HepG2 (cell line): ENCODE results near the gene SCAMP3. TPM values are rescaled to one million over a fixed set of nuclear protein-coding genes. Genes with fewer than 3 reads are reported as not detected.

Experiments used
- GTF3A ChIP-seq: sonication (generic); formaldehyde crosslinking; conservative IDR thresholded peaks from 2 replicates; pipeline ENCODE4 v1.4.0; 2020; ENCODE audit warnings: mild to moderate bottlenecking, missing genetic modification reagents
- IRF9 ChIP-seq: sonication (generic); formaldehyde crosslinking; IDR thresholded peaks from 2 replicates; pipeline ENCODE4 v1.8.0; 2022; ENCODE audit warnings: missing genetic modification reagents, mild to moderate bottlenecking, borderline replicate concordance
- MYC ChIP-seq: sonication (generic); formaldehyde crosslinking; IDR thresholded peaks from 2 replicates; pipeline ENCODE4 v1.9.0; 2021; ENCODE audit warnings: missing genetic modification reagents, borderline replicate concordance
- NR2F6 ChIP-seq, 2 experiments: IDR thresholded peaks; 2 replicates each; pipeline ENCODE4 v1.6.1; 2016; ENCODE audit warnings: antibody characterized with exemption in 1 of 2, mild to moderate bottlenecking in 1 of 2
- RAD21 ChIP-seq: fragments of 450-650 bp; formaldehyde crosslinking; IDR thresholded peaks from 2 replicates; pipeline ENCODE4 v1.5.0; 2020; ENCODE audit warnings: mild to moderate bottlenecking
- SKIL ChIP-seq: sonication (generic); formaldehyde crosslinking; IDR thresholded peaks from 2 replicates; pipeline ENCODE4 v1.8.0; 2022; ENCODE audit warnings: missing genetic modification reagents, mild to moderate bottlenecking, moderate library complexity, borderline replicate concordance
- SP4 ChIP-seq: sonication (generic); formaldehyde crosslinking; IDR thresholded peaks from 2 replicates; pipeline ENCODE4 v1.8.1; 2023; ENCODE audit warnings: mild to moderate bottlenecking, missing genetic modification reagents
- ZNF335 ChIP-seq: sonication (generic); formaldehyde crosslinking; IDR thresholded peaks from 2 replicates; pipeline ENCODE4 v1.4.0; 2020; ENCODE audit warnings: missing genetic modification reagents
- ZNF687 ChIP-seq: sonication (generic); formaldehyde crosslinking; IDR thresholded peaks from 2 replicates; pipeline ENCODE4 v1.5.1; 2020; ENCODE audit warnings: mild to moderate bottlenecking, missing genetic modification reagents, moderate library complexity
- ZNF766 ChIP-seq: sonication (generic); formaldehyde crosslinking; IDR thresholded peaks from 2 replicates; pipeline ENCODE4 v1.5.0; 2020; ENCODE audit warnings: missing genetic modification reagents, borderline replicate concordance
- ZSCAN29 ChIP-seq: sonication (generic); formaldehyde crosslinking; conservative IDR thresholded peaks from 2 replicates; pipeline ENCODE4 v1.4.0; 2020; ENCODE audit warnings: mild to moderate bottlenecking, missing genetic modification reagents
- polyA plus RNA-seq, 8 experiments: library from polyadenylated mRNA; depleted of rRNA in 3 of 8; stranded (reverse) in 7 of 8; unstranded in 1 of 8; fragments of >200 nt; fragmentation: Illumina TruSeq in 4 of 8; extraction: Trizol in 4 of 8; gene quantifications; 2 replicates each; pipeline versions ENCODE4 v1.2.1 to v1.2.3, GENCODE V29; 2011 to 2016; ENCODE audit warnings: low read depth in 4 of 8, missing spikeins in 1 of 8, mixed read lengths in 1 of 8; ENCODE audit not compliant: insufficient read depth in 1 of 8
- total RNA-seq, 5 experiments: library from RNA; depleted of rRNA; stranded (reverse); fragments of >200 nt; fragmentation: Illumina TruSeq; extraction: Trizol; gene quantifications; 2 replicates each; pipeline ENCODE4 v1.2.3, GENCODE V29; 2016; ENCODE audit warnings: low read depth in 1 of 5
- TF ChIP-seq, protein P1 (sequence below): sonication (generic); formaldehyde crosslinking; IDR thresholded peaks from 2 replicates; pipeline ENCODE4 v1.5.0; 2020; ENCODE audit warnings: missing genetic modification reagents
- TF ChIP-seq, protein P2 (sequence below), 2 experiments: sonication (generic) in 1 of 2; formaldehyde crosslinking in 1 of 2; IDR thresholded peaks; 2 replicates each; pipeline versions ENCODE4 v1.4.0 to v1.6.1; 2018 to 2020; ENCODE audit warnings: missing genetic modification reagents in 2 of 2, borderline replicate concordance in 1 of 2, low read depth in 1 of 2, mild to moderate bottlenecking in 1 of 2, missing biosample characterization in 1 of 2
- TF ChIP-seq, protein P3 (sequence below): sonication (generic); formaldehyde crosslinking; conservative IDR thresholded peaks from 2 replicates; pipeline ENCODE4 v1.8.0; 2022; ENCODE audit warnings: mild to moderate bottlenecking, moderate library complexity, missing genetic modification reagents

Gene SCAMP3
- total and polyA plus RNA-seq, 2 of the 13 experiments (the other 11 are each of a cell fraction or from before 2014, with no cell fraction given), result 46.8 to 83.3 TPM

GRCh38 chr1:155261852-155262673 lies at the start of gene SCAMP3 (continued):
- TF ChIP-seq SP4 (CRISPR knock-in tag), result peak; percentile 71; the same call in 1 of the 2 replicates
- TF ChIP-seq IRF9, result peak; percentile 78; the same call in 1 of the 2 replicates
- no peak for TF ChIP-seq NR2F6 (IDR thresholded peaks at IDR 0.05)
- TF ChIP-seq NR2F6 (CRISPR knock-in tag; IDR thresholded peaks at IDR 0.05), result peak; percentile 23; the same call in 1 of the 2 replicates
- TF ChIP-seq ZNF687 (CRISPR knock-in tag), result peak; percentile 97
- TF ChIP-seq ZSCAN29, result peak; percentile 67; the same call in 1 of the 2 replicates
- TF ChIP-seq, protein P1, sequence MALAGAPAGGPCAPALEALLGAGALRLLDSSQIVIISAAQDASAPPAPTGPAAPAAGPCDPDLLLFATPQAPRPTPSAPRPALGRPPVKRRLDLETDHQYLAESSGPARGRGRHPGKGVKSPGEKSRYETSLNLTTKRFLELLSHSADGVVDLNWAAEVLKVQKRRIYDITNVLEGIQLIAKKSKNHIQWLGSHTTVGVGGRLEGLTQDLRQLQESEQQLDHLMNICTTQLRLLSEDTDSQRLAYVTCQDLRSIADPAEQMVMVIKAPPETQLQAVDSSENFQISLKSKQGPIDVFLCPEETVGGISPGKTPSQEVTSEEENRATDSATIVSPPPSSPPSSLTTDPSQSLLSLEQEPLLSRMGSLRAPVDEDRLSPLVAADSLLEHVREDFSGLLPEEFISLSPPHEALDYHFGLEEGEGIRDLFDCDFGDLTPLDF (CRISPR knock-in tag), result peak; percentile 24; the same call in 1 of the 2 replicates
- TF ChIP-seq ZNF335, result no peak; the same call in 1 of the 2 replicates
- no peak for TF ChIP-seq GTF3A (CRISPR knock-in tag)
- TF ChIP-seq, protein P2, sequence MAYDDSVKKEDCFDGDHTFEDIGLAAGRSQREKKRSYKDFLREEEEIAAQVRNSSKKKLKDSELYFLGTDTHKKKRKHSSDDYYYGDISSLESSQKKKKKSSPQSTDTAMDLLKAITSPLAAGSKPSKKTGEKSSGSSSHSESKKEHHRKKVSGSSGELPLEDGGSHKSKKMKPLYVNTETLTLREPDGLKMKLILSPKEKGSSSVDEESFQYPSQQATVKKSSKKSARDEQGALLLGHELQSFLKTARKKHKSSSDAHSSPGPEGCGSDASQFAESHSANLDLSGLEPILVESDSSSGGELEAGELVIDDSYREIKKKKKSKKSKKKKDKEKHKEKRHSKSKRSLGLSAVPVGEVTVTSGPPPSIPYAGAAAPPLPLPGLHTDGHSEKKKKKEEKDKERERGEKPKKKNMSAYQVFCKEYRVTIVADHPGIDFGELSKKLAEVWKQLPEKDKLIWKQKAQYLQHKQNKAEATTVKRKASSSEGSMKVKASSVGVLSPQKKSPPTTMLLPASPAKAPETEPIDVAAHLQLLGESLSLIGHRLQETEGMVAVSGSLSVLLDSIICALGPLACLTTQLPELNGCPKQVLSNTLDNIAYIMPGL (CRISPR knock-in tag; IDR thresholded peaks at IDR 0.05; ENCODE audit: borderline replicate concordance in 1 of 2, low read depth in 1 of 2), result peak; percentile 39 to 75; a peak in 2 of 4 replicates
- no peak for TF ChIP-seq ZNF766
- TF ChIP-seq, protein P3, sequence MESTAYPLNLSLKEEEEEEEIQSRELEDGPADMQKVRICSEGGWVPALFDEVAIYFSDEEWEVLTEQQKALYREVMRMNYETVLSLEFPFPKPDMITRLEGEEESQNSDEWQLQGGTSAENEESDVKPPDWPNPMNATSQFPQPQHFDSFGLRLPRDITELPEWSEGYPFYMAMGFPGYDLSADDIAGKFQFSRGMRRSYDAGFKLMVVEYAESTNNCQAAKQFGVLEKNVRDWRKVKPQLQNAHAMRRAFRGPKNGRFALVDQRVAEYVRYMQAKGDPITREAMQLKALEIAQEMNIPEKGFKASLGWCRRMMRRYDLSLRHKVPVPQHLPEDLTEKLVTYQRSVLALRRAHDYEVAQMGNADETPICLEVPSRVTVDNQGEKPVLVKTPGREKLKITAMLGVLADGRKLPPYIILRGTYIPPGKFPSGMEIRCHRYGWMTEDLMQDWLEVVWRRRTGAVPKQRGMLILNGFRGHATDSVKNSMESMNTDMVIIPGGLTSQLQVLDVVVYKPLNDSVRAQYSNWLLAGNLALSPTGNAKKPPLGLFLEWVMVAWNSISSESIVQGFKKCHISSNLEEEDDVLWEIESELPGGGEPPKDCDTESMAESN (CRISPR knock-in tag), result peak; percentile 84; the same call in 1 of the 2 replicates
- TF ChIP-seq MYC (CRISPR knock-in tag), result peak; percentile 81
- 0 out of 2 replicates have a peak, but pooled peaks have one; percentile 16 for TF ChIP-seq SKIL
- peak; percentile 8; the same call in 1 of the 2 replicates for TF ChIP-seq RAD21 (CRISPR knock-in tag)
